HG03558 (cell line): ENCODE data around the gene ITGB8.
A peak's percentile ranks its signal among the peaks of the same experiment; 100 is the strongest.
"Not testable (repeated sequence)": the region's sequence is repeated elsewhere in the genome, so short reads cannot be mapped to it uniquely, and the experiment has no call there.

ENCODE experiments used
- ATAC-seq: cut with Tn5 transposase; IDR thresholded peaks from one replicate; pipeline ENCODE4 v1.9.1; 2021; ENCODE audit warnings: moderate number of reproducible peaks; ENCODE audit not compliant: unreplicated experiment; ENCODE audit errors: extremely low read depth

The ITGB8 gene

GRCh38 chr7:20330239-20330927 lies at the start of gene ITGB8:
Gene ITGB8, plus strand, starts transcription at chr7:20330900. Its CDS starts 907 bp downstream, at chr7:20331807.
- peak; percentile 29 for ATAC-seq

- ATAC-seq = no peak
Measured at GRCh38 chr7:20282959-20283358, 47.7 kb upstream of the ITGB8 start.

- no peak for ATAC-seq
Measured at GRCh38 chr7:20283385-20283784, 47.3 kb upstream of the ITGB8 start.

- peak; percentile 50 for ATAC-seq
Measured at GRCh38 chr7:20284003-20284770, 46.5 kb upstream of the ITGB8 start.

- ATAC-seq = no peak
Measured at GRCh38 chr7:20284771-20285143, 45.9 kb upstream of the ITGB8 start.

GRCh38 chr7:20287317-20287716 lies 43.4 kb upstream of the ITGB8 start:
- ATAC-seq = no peak

- ATAC-seq = no peak
Measured at GRCh38 chr7:20288036-20288435, 42.7 kb upstream of the ITGB8 start.

- ATAC-seq = no peak
Measured at GRCh38 chr7:20290505-20291111, 40.1 kb upstream of the ITGB8 start.

GRCh38 chr7:20293336-20293735 lies 37.4 kb upstream of the ITGB8 start:
- ATAC-seq = no peak

- ATAC-seq = no peak
Measured at GRCh38 chr7:20296444-20296843, 34.3 kb upstream of the ITGB8 start.

- ATAC-seq = no peak
Measured at GRCh38 chr7:20296901-20297300, 33.8 kb upstream of the ITGB8 start.

GRCh38 chr7:20298486-20298901 lies 32.2 kb upstream of the ITGB8 start:
- no peak for ATAC-seq

- ATAC-seq = no peak
Measured at GRCh38 chr7:20299145-20299544, 31.6 kb upstream of the ITGB8 start.

- ATAC-seq = no peak
Measured at GRCh38 chr7:20299647-20300312, 30.9 kb upstream of the ITGB8 start.

GRCh38 chr7:20301311-20301939 lies 29.3 kb upstream of the ITGB8 start:
- no peak for ATAC-seq

- not testable (repeated sequence) for ATAC-seq
Measured at GRCh38 chr7:20302300-20302699, 28.4 kb upstream of the ITGB8 start.

GRCh38 chr7:20302891-20303290 lies 27.8 kb upstream of the ITGB8 start:
- ATAC-seq = no peak

- ATAC-seq = no peak
Measured at GRCh38 chr7:20304366-20304765, 26.3 kb upstream of the ITGB8 start.

GRCh38 chr7:20305726-20306125 lies 25.0 kb upstream of the ITGB8 start:
- ATAC-seq = no peak

GRCh38 chr7:20306180-20306946 lies 24.3 kb upstream of the ITGB8 start:
- ATAC-seq = no peak
